Psoas muscle (tissue), 8 donors: ENCODE measurements around the gene USP9Y. TPM values are rescaled to one million over a fixed set of nuclear protein-coding genes. Genes with fewer than 3 reads are reported as not detected.
"Not testable (repeated sequence)": the region's sequence is repeated elsewhere in the genome, so short reads cannot be mapped to it uniquely, and the experiment has no call there.

ENCODE experiments used
- ATAC-seq, 4 donors: fragments of 200-7000 bp; cut with Tn5 transposase; one replicate each; pipeline ENCODE4 v1.9.1; 2020; ENCODE audit warnings: moderate library complexity in 3 of 4, mild to moderate bottlenecking in 2 of 4
- DNase-seq, 2 donors: peaks; one replicate each; pipeline ENCODE4 v3.0.0-alpha.2; 2020
- H3K27ac ChIP-seq: fragments of 200-600 bp; one replicate; pipeline ENCODE4 v1.8.0; 2022
- H3K27me3 ChIP-seq, 3 donors: fragments of 200-600 bp in 1 of 3; one replicate each; pipeline versions ENCODE4 v1.6.1 to v1.8.0; 2013 to 2022; ENCODE audit warnings: low read length in 2 of 3, mild to moderate bottlenecking in 2 of 3, moderate library complexity in 1 of 3; ENCODE audit not compliant: insufficient read depth in 3 of 3
- H3K36me3 ChIP-seq, 2 donors: fragments of 200-600 bp in 1 of 2; one replicate each; pipeline versions ENCODE4 v1.6.1 to v1.8.0; 2013 to 2022; ENCODE audit warnings: low read depth in 1 of 2, mild to moderate bottlenecking in 1 of 2, moderate library complexity in 1 of 2; ENCODE audit not compliant: insufficient read depth in 1 of 2
- H3K4me1 ChIP-seq: fragments of 200-600 bp; one replicate; pipeline ENCODE4 v1.8.0; 2022
- H3K4me3 ChIP-seq: fragments of 200-600 bp; one replicate; pipeline ENCODE4 v1.8.0; 2022; ENCODE audit warnings: mild to moderate bottlenecking
- H3K9me3 ChIP-seq: fragments of 200-600 bp; one replicate; pipeline ENCODE4 v1.8.0; 2022
- WGBS, 3 donors: extraction: QIAGEN DNeasy Blood & Tissue Kit; methylation state at CpG; one replicate each; pipeline versions ENCODE4 v1.1.6 to v1.1.7; 2013; 5-methylcytosine and 5-hydroxymethylcytosine counted together
- intact Hi-C, 2 donors: fragments of 100-400 bp; cut with DNase I; formaldehyde crosslinking; loops; one replicate each; pipeline versions ENCODE4 v1.11.0 to v1.14.2; 2022
- polyA plus RNA-seq, 3 donors: library from polyadenylated mRNA; stranded (reverse); fragments of 200-250 nt; gene quantifications; one replicate each; pipeline ENCODE4 v1.2.3, GENCODE V29; 2013
- total RNA-seq, 4 donors: library from RNA; stranded (reverse); fragmentation: NEBNext Ultra II Directional in 2 of 4; extraction: Animal tissue kit (Norgen Biotek cat#: 25700) in 2 of 4; gene quantifications; one replicate each; pipeline versions ENCODE4 v1.2.1 to v1.2.4, GENCODE V29; 2021 to 2023
- TF ChIP-seq, protein P1 (sequence below): fragments of 200-600 bp; IDR thresholded peaks from one replicate; pipeline ENCODE4 v1.8.0; 2022; ENCODE audit warnings: antibody characterized with exemption
- donor health status: healthy with polysubstance abuse.
- donor health status: DM: no; HTN: no; CAD: no; lungs with moderate emphysema.
- donor health status: Bipolar disorder and iron deficiency.
- donor health status: healthy.
- donor health status: DM: yes; HTN: yes; CAD: no.
- donor health status: DM: no; HTN: no; CAD: no.
- donor health status: DM: no; HTN: no; CAD: no.
- donor health status: DM: yes; HTN: yes; CAD: no.

Gene USP9Y
- total and polyA plus RNA-seq, 7 donors = 3.2 to 5.5 TPM; not detected in 5

DNA sequence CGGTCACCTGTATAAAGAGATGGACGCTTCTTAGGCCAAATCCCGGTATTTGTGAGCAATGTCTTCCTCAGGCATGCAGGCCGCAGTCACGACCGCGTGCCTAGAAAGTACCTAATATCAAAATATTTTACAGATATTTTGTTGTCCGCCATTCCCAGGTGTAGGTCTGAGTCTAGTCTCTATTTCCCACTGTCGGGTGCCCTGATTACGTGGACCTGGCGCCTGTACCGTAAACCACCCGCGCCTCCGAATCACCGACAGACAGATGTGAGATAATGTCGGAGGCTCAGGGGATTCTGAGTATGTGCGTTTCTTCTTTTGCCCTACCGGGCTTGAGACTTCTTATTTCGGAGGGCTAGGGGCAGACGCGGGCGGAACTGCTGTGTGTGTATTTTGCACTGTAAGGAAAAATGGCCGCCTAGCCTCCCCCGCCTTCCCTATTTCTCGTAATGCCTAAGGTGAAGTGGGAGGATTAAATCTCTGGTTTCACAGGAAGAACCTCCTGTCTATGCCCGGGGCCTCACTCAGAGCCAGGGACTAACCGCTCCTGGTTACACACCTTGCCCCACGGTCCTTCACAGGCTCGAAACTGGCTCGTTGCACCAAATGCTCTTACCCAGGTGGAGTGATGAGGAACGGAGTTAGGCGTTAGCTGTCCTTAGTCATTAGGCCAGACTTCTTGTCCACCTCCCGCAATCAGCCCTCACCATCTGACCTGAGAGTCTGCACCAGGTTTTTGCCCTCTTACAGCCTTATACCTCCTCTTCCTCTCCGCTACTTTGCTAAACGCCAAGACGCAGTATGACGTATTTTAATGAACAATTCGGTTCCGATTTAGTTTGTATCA lies 38.1 kb upstream of the USP9Y start:
- intact Hi-C loops = no loop called here
- 0 to 1% methylated on average over 40 of the region's 40 CpGs; no CpG with 5 or more reads in 1 of the 3 donors for WGBS, 3 donors
- Histone ChIP-seq H3K27me3 (no peaks in the 10 kb centered on the region), H3K4me3 (no peak overlapping the region), H3K27ac (no peak overlapping the region), H3K9me3 (no peaks in the 10 kb centered on the region), H3K4me1 (no peaks in the 10 kb centered on the region), H3K36me3 (no peaks in the 10 kb centered on the region)
- TF ChIP-seq, protein P1, sequence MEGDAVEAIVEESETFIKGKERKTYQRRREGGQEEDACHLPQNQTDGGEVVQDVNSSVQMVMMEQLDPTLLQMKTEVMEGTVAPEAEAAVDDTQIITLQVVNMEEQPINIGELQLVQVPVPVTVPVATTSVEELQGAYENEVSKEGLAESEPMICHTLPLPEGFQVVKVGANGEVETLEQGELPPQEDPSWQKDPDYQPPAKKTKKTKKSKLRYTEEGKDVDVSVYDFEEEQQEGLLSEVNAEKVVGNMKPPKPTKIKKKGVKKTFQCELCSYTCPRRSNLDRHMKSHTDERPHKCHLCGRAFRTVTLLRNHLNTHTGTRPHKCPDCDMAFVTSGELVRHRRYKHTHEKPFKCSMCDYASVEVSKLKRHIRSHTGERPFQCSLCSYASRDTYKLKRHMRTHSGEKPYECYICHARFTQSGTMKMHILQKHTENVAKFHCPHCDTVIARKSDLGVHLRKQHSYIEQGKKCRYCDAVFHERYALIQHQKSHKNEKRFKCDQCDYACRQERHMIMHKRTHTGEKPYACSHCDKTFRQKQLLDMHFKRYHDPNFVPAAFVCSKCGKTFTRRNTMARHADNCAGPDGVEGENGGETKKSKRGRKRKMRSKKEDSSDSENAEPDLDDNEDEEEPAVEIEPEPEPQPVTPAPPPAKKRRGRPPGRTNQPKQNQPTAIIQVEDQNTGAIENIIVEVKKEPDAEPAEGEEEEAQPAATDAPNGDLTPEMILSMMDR = no peak
- ATAC-seq (no peak), DNase-seq (no peak)

GRCh38 chrY:12663845-12664244 lies 37.2 kb upstream of the USP9Y start:
- ATAC-seq, intact Hi-C loops, H3K36me3 ChIP-seq, H3K9me3 ChIP-seq, H3K27me3 ChIP-seq, H3K4me1 ChIP-seq, DNase-seq, H3K27ac ChIP-seq, H3K4me3 ChIP-seq: not testable (repeated sequence)
- WGBS, 3 donors = 67 to 73% methylated on average over 20 of the region's 20 CpGs; no CpG with 5 or more reads in 1 of the 3 donors

DNA sequence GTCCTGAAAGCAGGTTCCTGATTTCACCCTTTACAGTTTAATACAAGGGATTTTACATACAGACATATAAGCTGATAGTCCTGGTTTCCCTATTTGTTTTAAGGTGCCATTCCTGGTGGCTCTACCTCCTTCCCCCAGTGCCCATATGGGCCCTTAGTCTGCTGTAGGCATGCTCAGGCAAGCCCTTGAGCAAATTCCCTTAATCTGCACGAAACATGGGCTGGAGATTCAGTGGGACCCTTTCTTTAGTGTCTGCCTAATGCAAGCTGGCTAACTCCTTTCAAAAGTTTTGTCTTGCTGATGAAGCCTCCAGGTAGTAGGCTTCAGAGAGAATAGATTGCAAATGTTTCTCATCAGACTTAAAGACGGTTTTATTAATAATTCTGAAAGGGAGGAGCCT lies 22.9 kb upstream of the USP9Y start:
- Histone ChIP-seq H3K9me3 (no peaks in the 10 kb centered on the region), H3K27me3 (no peaks in the 10 kb centered on the region), H3K36me3 (no peaks in the 10 kb centered on the region), H3K27ac (no peak overlapping the region), H3K4me1 (no peaks in the 10 kb centered on the region), H3K4me3 (no peak overlapping the region)
- 90 to 96% methylated on average over 2 of the region's 2 CpGs; no CpG with 5 or more reads in 1 of the 3 donors for WGBS, 3 donors
- DNase-seq (no peak), ATAC-seq (no peak)
- TF ChIP-seq, protein P1 = no peak
- intact Hi-C loops = no loop called here

GRCh38 chrY:12681535-12681934 lies 19.5 kb upstream of the USP9Y start:
- intact Hi-C loops = no loop called here
- ATAC-seq (no peak), DNase-seq (no peak)
- no peaks in the 10 kb centered on the region for H3K36me3 ChIP-seq
- no peaks in the 10 kb centered on the region for H3K4me1 ChIP-seq
- no peak overlapping the region for H3K4me3 ChIP-seq
- TF ChIP-seq, protein P1 = no peak
- H3K27ac ChIP-seq = no peak overlapping the region
- H3K27me3 ChIP-seq = no peaks in the 10 kb centered on the region
- 33 to 63% methylated on average over 2 of the region's 2 CpGs; no CpG with 5 or more reads in 1 of the 3 donors for WGBS, 3 donors
- no peaks in the 10 kb centered on the region for H3K9me3 ChIP-seq

GRCh38 chrY:12688337-12688736 lies 12.7 kb upstream of the USP9Y start:
- intact Hi-C loops = no loop called here
- H3K4me3 ChIP-seq = no peak overlapping the region
- H3K36me3 ChIP-seq = no peaks in the 10 kb centered on the region
- H3K4me1 ChIP-seq = no peaks in the 10 kb centered on the region
- ATAC-seq (no peak), DNase-seq (no peak)
- H3K9me3 ChIP-seq = no peaks in the 10 kb centered on the region
- H3K27ac ChIP-seq = no peak overlapping the region
- 91 to 100% methylated on average over 2 of the region's 2 CpGs; no CpG with 5 or more reads in 1 of the 3 donors for WGBS, 3 donors
- H3K27me3 ChIP-seq = no peaks in the 10 kb centered on the region
- TF ChIP-seq, protein P1 = no peak
